ENCODE measurements around the gene NAT10. TPM values are rescaled to one million over a fixed set of nuclear protein-coding genes. Genes with fewer than 3 reads are reported as not detected.

Gene NAT10
- total RNA-seq = 10 to 100 TPM; 19.3 to 69.1 (median 32.5) TPM

- no peaks in the 10 kb centered on the region for H3K27me3 ChIP-seq
- WGBS, 2 donors = 0 to 1% methylated on average over 25 to 35 of the region's 55 CpGs
- peak; percentile 97 to 99 for ATAC-seq (ENCODE audit: low FRiP score in 2 of 2)
- DNase-seq = peak; percentile 91 to 98
- peak within 1 kb of the TSS; percentile 92 to 97 (median 94) for H3K27ac ChIP-seq
- H3K9me3 ChIP-seq = no peaks in the 10 kb centered on the region
- TF ChIP-seq POLR2AphosphoS5 (IDR thresholded peaks at IDR 0.05) = peak; percentile 98 to 99
- TF ChIP-seq POLR2A (IDR thresholded peaks at IDR 0.05) = peak in 3 of 4 donors; percentile 74 to 87 (median 82)
- TF ChIP-seq, protein P1, sequence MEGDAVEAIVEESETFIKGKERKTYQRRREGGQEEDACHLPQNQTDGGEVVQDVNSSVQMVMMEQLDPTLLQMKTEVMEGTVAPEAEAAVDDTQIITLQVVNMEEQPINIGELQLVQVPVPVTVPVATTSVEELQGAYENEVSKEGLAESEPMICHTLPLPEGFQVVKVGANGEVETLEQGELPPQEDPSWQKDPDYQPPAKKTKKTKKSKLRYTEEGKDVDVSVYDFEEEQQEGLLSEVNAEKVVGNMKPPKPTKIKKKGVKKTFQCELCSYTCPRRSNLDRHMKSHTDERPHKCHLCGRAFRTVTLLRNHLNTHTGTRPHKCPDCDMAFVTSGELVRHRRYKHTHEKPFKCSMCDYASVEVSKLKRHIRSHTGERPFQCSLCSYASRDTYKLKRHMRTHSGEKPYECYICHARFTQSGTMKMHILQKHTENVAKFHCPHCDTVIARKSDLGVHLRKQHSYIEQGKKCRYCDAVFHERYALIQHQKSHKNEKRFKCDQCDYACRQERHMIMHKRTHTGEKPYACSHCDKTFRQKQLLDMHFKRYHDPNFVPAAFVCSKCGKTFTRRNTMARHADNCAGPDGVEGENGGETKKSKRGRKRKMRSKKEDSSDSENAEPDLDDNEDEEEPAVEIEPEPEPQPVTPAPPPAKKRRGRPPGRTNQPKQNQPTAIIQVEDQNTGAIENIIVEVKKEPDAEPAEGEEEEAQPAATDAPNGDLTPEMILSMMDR (IDR thresholded peaks at IDR 0.05) = peak in 3 of 6 experiments; percentile 37 to 58 (median 52)
- peak in 1 of 4 donors; percentile 91 for TF ChIP-seq EP300 (IDR thresholded peaks at IDR 0.05)
- peaks cover 16 to 30% (median 19%) of the 10 kb centered on the region in 4 donors for H3K4me1 ChIP-seq
- H3K36me3 ChIP-seq = peaks cover 3 to 31% (median 8%) of the 10 kb centered on the region in 4 donors
- peak within 1 kb of the TSS; percentile 70 to 93 (median 86) for H3K4me3 ChIP-seq
These were observed at the start of gene NAT10 for GRCh38 chr11:34105079-34105956. Gene NAT10, plus strand, starts transcription at chr11:34105629. Its CDS starts 2,597 bp downstream, at chr11:34108226.

DNA sequence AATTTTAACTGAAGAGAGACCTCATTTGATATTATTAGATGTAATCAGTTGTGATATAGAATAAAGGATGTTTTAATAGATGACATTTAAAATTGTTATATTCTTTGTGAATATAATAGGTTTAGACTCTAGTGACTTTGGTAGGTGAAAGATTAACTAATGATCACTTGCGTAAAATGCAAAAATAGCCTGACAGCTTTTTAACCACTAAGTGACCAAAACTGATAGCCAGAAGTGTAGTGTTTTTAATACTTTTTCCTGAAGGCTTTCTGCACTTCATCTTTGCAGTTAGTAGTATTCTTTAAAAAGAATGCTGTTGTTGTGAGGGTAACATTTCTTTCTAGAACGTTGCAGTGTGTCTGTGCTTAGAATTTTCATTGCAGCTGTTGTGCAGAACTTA lies 48.8 kb upstream of the NAT10 start:
- H3K27me3 ChIP-seq = no peaks in the 10 kb centered on the region
- H3K9me3 ChIP-seq = no peaks in the 10 kb centered on the region
- DNase-seq = no peak
- 21 to 26% methylated on average over 2 of the region's 2 CpGs for WGBS, 2 donors
- ATAC-seq (ENCODE audit: low FRiP score in 2 of 2) = no peak
- H3K4me1 ChIP-seq = peaks cover 54 to 64% (median 60%) of the 10 kb centered on the region in 4 donors
- peaks cover 0 to 17% (median 6%) of the 10 kb centered on the region in 4 donors for H3K36me3 ChIP-seq
- no peak for TF ChIP-seq POLR2AphosphoS5 (IDR thresholded peaks at IDR 0.05)
- TF ChIP-seq POLR2A (IDR thresholded peaks at IDR 0.05) = no peak
- TF ChIP-seq, protein P1 (IDR thresholded peaks at IDR 0.05) = no peak
- TF ChIP-seq EP300 (IDR thresholded peaks at IDR 0.05) = no peak
- H3K27ac ChIP-seq = no peak overlapping the region
- H3K4me3 ChIP-seq = no peak overlapping the region

DNA sequence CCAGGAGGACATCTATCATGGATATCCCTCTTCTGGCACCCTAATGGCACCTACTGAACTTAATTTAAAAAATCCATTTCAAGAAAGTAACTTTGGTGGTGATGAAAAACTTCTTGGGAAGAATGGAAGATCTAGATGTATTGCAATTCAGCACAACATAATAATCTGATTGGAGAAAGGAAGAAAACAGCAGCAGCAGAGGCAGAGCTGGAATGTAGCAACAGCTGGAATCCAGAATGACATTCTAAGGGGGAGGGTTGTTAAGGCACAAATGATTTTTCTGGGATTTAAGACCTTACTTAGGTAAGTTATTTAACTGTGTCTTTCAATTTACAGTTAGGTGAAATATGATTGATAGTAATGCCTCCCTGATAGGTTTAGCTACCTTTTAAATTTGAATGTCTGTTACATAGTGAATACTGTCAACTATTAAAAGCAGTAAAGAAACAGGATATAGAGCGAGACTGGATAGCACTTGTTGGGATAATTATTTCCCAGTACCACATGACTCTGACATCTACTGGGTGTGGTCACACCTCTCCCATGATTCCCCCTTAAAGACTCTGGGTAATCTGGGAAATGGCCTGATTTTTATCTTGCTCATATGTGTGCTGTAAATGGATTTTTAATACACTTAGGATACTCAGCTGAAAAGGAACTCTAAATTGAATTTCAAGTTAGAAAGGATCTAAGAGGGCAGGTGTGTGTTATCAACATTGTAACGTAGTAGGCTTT lies 42.2 kb upstream of the NAT10 start:
- no peak for TF ChIP-seq EP300 (IDR thresholded peaks at IDR 0.05)
- no peak for TF ChIP-seq POLR2A (IDR thresholded peaks at IDR 0.05)
- TF ChIP-seq POLR2AphosphoS5 (IDR thresholded peaks at IDR 0.05) = no peak
- TF ChIP-seq, protein P1 (IDR thresholded peaks at IDR 0.05) = no peak
- ATAC-seq (ENCODE audit: low FRiP score in 2 of 2) (no peak), DNase-seq (no peak)
- Histone ChIP-seq H3K27ac (no peak overlapping the region), H3K36me3 (peaks cover 0 to 9% (median 4%) of the 10 kb centered on the region in 4 donors), H3K4me1 (peaks cover 40 to 64% (median 49%) of the 10 kb centered on the region in 4 donors), H3K27me3 (no peaks in the 10 kb centered on the region), H3K4me3 (no peak overlapping the region), H3K9me3 (no peaks in the 10 kb centered on the region)
- 70 to 78% methylated on average over 2 of the region's 2 CpGs for WGBS, 2 donors

DNA sequence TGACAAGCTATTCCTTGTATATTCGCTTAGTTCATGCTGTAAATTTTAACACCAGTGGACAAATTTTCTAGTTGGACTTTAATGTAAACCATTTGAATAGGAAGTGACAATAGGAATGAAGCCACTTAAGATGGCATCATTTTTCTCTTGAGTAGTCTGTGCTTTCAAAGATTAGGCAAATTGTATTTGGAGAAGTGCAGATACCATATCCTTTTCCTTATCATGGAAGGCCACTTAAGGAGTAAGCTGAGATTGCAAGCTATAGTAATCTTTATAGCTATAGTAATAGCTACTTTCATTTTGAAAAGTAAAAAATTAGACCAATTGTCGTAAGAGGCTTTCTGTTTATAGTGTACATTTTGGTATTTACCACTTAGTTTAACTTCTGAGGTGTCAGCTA lies 41.1 kb upstream of the NAT10 start:
- no peak overlapping the region for H3K4me3 ChIP-seq
- ATAC-seq (ENCODE audit: low FRiP score in 2 of 2) = no peak
- no peaks in the 10 kb centered on the region for H3K27me3 ChIP-seq
- no peaks in the 10 kb centered on the region for H3K9me3 ChIP-seq
- H3K27ac ChIP-seq = no peak overlapping the region
- no peak for TF ChIP-seq EP300 (IDR thresholded peaks at IDR 0.05)
- TF ChIP-seq, protein P1 (IDR thresholded peaks at IDR 0.05) = no peak
- no peak for TF ChIP-seq POLR2AphosphoS5 (IDR thresholded peaks at IDR 0.05)
- TF ChIP-seq POLR2A (IDR thresholded peaks at IDR 0.05) = no peak
- H3K36me3 ChIP-seq = peaks cover 0 to 9% (median 4%) of the 10 kb centered on the region in 4 donors
- WGBS, 2 donors = 84 to 85% methylated on average over 2 of the region's 2 CpGs
- peaks cover 32 to 59% (median 47%) of the 10 kb centered on the region in 4 donors for H3K4me1 ChIP-seq
- no peak for DNase-seq
